Left renal cortex interstitium (tissue), 4 donors: ENCODE results near the gene SLPI. TPM values are rescaled to one million over a fixed set of nuclear protein-coding genes. Genes with fewer than 3 reads are reported as not detected.

Experiments used
- DNase-seq, 4 donors: peaks; one replicate each; pipeline ENCODE4 v3.0.0-alpha.2; 2013; ENCODE audit warnings: low read depth in 4 of 4, low spot score in 2 of 4, missing footprints in 1 of 4
- polyA plus RNA-seq, 4 donors: library from polyadenylated mRNA; unstranded; fragments of 120-200 nt; gene quantifications; one replicate each; pipeline ENCODE4 v1.2.1, GENCODE V29; 2013; ENCODE audit not compliant: insufficient read length in 4 of 4

Gene SLPI
- polyA plus RNA-seq, 4 donors: 0.38 to 0.52 TPM; not detected in 2

DNA sequence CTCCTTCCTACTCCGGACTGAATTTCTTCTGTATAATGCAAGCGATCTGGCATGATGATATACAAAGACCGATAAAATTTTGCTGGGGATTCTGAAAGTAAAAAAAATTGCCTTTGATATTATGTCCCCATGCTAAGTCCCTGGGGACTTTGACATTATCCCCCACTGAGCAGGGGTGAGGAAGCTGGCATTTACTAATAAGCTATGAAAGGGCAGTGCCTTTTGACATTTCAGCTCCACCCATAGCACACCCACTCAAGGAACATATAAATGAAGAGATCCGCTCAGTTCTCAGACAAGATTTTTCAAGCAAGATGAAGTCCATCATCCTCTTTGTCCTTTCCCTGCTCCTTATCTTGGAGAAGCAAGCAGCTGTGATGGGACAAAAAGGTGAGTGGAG lies 33.3 kb downstream of the SLPI start, which contains the start of gene SEMG2:
Gene SEMG2, plus strand, starts transcription at position 298 of the 400 bp plus-strand sequence. Its CDS starts 17 bp downstream, at position 315.
- no peak for DNase-seq

DNA sequence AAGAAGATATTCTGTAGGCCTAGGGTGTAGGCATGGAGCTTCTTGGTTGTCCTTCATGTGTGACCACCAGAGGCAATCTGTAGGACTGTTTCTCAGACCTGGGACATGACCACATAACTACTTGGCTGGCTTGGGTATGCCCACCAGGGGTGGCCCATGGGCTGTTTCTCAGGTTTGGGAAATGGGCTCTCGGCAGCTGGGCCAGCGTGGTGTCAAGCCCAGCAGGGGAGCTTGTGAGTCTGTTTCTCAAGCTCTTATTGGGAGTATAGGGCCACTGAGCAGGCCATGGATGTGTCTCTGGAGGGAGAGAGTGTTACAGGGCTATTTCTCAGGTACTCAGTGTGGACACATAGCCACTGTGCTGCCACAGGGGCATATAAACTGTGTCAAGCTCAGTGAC lies 35.7 kb downstream of the SLPI start:
- no peak for DNase-seq

DNA sequence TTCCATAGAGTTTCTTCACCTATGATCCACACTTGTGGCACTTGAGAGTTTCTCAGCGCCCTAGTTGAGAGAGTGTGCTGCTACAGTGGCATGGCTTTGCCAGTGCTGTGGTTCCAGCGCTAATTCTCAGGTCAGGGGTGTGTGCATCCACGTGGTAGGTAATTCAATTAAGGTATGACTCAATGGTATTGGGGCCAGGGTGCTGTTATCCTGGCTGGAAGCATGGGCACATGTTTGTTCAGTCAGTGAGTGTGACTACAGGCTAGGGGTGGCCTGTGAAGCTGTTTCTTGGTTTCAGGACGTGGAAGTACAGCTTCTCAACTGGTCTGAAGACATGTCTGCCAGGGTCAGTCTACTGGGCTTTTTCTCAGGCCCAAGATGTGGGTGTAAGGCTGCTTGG lies 36.2 kb downstream of the SLPI start:
- no peak for DNase-seq

DNA sequence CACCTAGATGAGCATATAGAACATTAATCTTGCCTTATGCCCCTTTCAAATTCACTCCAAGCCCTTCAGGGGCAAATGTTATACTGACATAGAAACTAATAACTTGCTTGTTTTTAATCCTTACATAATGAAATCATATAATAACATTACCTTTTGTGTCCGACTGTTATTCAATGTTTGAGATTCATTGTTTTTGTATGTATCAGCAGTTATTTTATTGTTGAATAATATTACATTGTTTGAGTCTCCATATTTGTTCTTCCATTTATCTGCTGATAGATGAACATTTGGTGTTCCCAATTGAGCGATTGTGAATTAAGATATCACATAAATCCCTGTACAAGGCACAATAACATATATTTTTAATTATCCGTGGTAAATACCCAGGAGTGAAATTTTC lies 41.5 kb downstream of the SLPI start:
- no peak for DNase-seq

DNA sequence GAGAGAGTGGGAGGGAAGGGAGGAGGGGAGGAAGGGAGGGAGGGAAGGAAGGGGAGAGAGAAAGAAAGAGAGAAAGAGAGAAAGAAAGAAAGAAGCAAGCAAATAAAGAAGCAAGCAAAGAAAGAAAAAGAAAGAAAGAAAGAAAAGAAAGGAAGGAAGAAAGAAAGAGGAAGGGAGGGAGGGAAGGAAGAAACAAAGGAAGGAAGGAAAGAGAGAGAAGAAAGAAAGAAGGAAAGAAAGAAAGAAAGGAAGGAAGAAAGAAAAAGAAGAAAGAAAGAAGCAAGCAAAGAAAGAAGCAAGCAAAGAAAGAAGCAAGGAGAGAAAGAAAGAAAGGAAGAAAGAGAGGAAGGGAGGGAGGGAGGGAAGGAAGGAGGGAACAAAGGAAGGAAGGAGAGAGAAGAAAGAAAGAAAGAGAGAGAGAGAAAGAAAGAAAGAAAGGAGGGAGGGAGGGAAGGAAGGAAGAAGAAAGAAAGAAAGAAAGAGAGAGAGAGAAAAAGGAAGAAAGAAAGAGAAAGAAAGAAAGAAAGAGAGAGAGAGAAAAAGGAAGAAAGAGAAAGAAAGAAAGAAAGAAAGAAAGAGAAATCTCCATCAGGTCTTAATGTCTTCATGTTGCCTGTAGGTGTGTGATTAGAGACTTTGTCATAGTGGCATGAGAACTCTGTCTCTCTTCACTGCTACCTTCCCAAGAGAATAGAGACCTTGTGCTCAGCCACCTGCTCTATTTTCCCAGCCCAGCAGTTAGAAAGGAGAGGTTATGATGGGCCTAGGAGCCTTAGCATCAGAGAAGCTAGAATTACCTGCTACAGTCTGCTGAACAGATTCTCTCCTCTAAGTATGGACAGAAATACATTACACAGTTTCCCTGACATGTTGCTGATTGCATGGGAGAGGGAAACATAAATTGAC lies 42.5 kb downstream of the SLPI start:
- DNase-seq: no peak

DNA sequence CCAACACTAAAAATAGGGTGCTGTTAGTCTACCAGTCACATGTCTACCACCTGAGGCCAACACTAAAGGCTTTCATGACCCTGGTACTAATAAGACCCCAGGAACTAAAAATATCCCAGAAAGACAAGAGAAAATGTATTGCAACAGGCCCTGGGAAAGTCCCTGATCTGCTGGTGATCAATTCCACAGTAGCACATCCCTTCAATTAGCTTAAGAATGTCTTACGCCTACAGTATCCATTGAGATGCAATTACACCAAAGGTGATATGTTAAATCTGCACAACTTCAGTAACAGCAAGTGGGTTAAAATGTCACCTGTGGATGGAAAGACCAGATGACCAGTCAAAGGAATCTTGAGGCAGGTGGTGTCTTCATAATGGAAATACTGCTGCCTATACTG lies 44.4 kb downstream of the SLPI start:
- DNase-seq: no peak

DNA sequence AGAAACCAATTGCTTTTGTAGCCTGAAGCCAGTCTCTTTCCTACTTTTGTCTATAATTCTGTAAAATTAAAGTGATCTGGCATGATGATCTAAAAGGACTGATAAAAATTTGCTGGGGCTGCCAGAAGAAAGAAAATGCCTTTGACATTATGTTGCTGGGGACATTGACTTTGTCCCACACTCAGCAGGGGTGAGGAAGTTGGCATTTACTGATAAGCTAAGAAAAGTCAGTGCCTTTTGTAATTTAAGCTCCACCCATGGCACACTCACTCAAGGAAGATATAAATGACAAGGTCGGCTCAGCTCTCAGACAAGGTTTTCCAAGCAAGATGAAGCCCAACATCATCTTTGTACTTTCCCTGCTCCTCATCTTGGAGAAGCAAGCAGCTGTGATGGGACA lies 47.6 kb downstream of the SLPI start, which contains the start of gene SEMG1:
Gene SEMG1, plus strand, starts transcription at position 309 of the 400 bp plus-strand sequence. Its CDS starts 21 bp downstream, at position 330.
- DNase-seq: no peak

Other genes with a start within 250 kb of the SLPI start
- gene KCNS1, start 153.4 kb downstream of the SLPI start, polyA plus RNA-seq: under 1 TPM; 0.51 to 0.65 (median 0.52) TPM
- gene WFDC5, start 139.4 kb downstream of the SLPI start, polyA plus RNA-seq: not detected
- not detected for gene WFDC12, start 130.1 kb downstream of the SLPI start, polyA plus RNA-seq
- gene PI3, start 79.7 kb downstream of the SLPI start, polyA plus RNA-seq: under 1 TPM in 1 of 4 donors, not detected in 3; 0.27 TPM
- not detected for gene SEMG1, start 47.5 kb downstream of the SLPI start, polyA plus RNA-seq
- under 1 TPM in 1 of 4 donors, not detected in 3; 0.06 TPM for gene SEMG2, start 33.2 kb downstream of the SLPI start, polyA plus RNA-seq
- not detected for gene RBPJL, start 52.3 kb upstream of the SLPI start, polyA plus RNA-seq
- under 1 TPM; 0.19 to 0.52 (median 0.31) TPM for gene MATN4, start 53.7 kb upstream of the SLPI start, polyA plus RNA-seq
- 100 to 1,000 TPM; 152 to 172 (median 165) TPM for gene SDC4, start 93.9 kb upstream of the SLPI start, polyA plus RNA-seq
- gene SYS1, start 108.6 kb upstream of the SLPI start, polyA plus RNA-seq: 10 to 100 TPM; 29.0 to 35.9 (median 34.5) TPM
- 1 to 10 TPM in 2 of 4 donors, under 1 TPM in 2; 0.97 to 2.2 (median 1.5) TPM for gene TP53TG5, start 123.8 kb upstream of the SLPI start, polyA plus RNA-seq
- 10 to 100 TPM; 21.9 to 26.2 (median 24.5) TPM for gene DBNDD2, start 153.7 kb upstream of the SLPI start, polyA plus RNA-seq
- 100 to 1,000 TPM in 2 of 4 donors, 10 to 100 TPM in 2; 91.4 to 116 (median 102) TPM for gene PIGT, start 161.6 kb upstream of the SLPI start, polyA plus RNA-seq
- 100 to 1,000 TPM; 156 to 270 (median 212) TPM for gene WFDC2, start 215.2 kb upstream of the SLPI start, polyA plus RNA-seq